HL-60 (cell line): ENCODE data around the gene TBC1D1.

ENCODE experiments used
- POLR2AphosphoS5 ChIP-seq: IDR thresholded peaks from 2 replicates; pipeline ENCODE4 v1.6.1; 2012; ENCODE audit warnings: low read depth
- TF ChIP-seq, protein P1 (sequence below): IDR thresholded peaks from one replicate; pipeline ENCODE4 v1.5.1; 2011; ENCODE audit warnings: low read length, control low read depth, inconsistent platforms; ENCODE audit not compliant: insufficient read depth

DNA sequence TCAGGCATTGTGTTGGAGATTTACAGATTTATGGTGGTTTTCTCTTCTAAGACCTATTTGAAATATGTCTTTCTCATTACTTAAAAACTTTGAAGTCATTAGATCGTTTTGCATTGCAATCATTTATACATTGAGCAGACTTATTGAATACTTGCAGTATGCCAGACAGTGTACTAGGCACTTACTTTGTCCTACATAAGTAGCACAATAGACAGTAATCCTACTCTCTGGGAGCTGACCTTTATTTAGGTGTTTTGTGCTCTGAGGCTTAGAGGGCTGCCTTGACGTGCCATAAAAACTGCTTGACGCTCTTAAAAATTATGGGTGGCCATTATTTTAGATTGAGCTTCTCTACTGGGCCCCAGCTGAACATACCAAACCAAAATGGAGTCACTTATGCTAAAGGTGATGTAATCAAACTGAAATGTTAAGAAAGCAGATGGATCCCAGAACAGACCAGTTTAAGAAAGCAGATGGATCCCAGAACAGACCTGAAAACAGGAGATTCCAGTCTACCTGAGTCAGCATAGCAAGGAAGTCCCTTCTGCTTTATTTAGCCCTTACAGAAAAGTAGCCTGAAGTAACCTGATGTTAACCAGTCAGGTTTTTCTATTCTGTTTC, 111.7 kb downstream of the TBC1D1 start:
- TF ChIP-seq, protein P1, sequence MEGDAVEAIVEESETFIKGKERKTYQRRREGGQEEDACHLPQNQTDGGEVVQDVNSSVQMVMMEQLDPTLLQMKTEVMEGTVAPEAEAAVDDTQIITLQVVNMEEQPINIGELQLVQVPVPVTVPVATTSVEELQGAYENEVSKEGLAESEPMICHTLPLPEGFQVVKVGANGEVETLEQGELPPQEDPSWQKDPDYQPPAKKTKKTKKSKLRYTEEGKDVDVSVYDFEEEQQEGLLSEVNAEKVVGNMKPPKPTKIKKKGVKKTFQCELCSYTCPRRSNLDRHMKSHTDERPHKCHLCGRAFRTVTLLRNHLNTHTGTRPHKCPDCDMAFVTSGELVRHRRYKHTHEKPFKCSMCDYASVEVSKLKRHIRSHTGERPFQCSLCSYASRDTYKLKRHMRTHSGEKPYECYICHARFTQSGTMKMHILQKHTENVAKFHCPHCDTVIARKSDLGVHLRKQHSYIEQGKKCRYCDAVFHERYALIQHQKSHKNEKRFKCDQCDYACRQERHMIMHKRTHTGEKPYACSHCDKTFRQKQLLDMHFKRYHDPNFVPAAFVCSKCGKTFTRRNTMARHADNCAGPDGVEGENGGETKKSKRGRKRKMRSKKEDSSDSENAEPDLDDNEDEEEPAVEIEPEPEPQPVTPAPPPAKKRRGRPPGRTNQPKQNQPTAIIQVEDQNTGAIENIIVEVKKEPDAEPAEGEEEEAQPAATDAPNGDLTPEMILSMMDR, result no peak
- no peak for TF ChIP-seq POLR2AphosphoS5
